ENCODE data around the gene GLB1L2. TPM values are rescaled to one million over a fixed set of nuclear protein-coding genes. Genes with fewer than 3 reads are reported as not detected.

GLB1L2 gene
- total RNA-seq, 2 donors from 2014 or later, result 9.9 to 12.5 TPM

- H3K9me3 Mint-ChIP-seq, result peaks cover 1% of the 10 kb centered on the region
- no peaks in the 10 kb centered on the region for H3K36me3 ChIP-seq (ENCODE audit: control insufficient read depth, insufficient read depth, low read length)
- H3K9ac ChIP-seq (ENCODE audit: extremely low read depth, low read length, poor library complexity, severe bottlenecking), result no peak overlapping the region
- H3K9me3 ChIP-seq (ENCODE audit: control insufficient read depth, low read length), result no peaks in the 10 kb centered on the region
- H3K27me3 ChIP-seq (ENCODE audit: control insufficient read depth, insufficient read depth, low read length, poor library complexity, severe bottlenecking), result no peaks in the 10 kb centered on the region
- TF ChIP-seq CTCF (conservative IDR thresholded peaks at IDR 0.05), result no peak
- H3K4me1 ChIP-seq (ENCODE audit: control insufficient read depth, insufficient read depth, low read length), result no peaks in the 10 kb centered on the region
- H3K4me1 Mint-ChIP-seq, result peaks cover 1% of the 10 kb centered on the region
- WGBS, 2 experiments (ENCODE audit: insufficient coverage in 1 of 2, insufficient read length in 1 of 2), result 94 to 96% methylated on average over 18 to 27 of the region's 27 CpGs
- peaks cover 2% of the 10 kb centered on the region for H3K36me3 Mint-ChIP-seq (ENCODE audit: low read depth)
- H3K4me3 ChIP-seq (ENCODE audit: low read length), result no peak overlapping the region
- H3K27ac ChIP-seq (ENCODE audit: low read depth, low read length), result no peak overlapping the region
- H3K4me3 Mint-ChIP-seq, result no peak overlapping the region
- no peak overlapping the region for H3K27ac Mint-ChIP-seq
- peak; percentile 47 for DNase-seq
- peaks cover 6% of the 10 kb centered on the region for H3K27me3 Mint-ChIP-seq (ENCODE audit: insufficient read depth)
These were observed 26.5 kb downstream of the GLB1L2 start for GRCh38 chr11:134358165-134358855.

- H3K36me3 Mint-ChIP-seq (ENCODE audit: low read depth), result no peaks in the 10 kb centered on the region
- no peaks in the 10 kb centered on the region for H3K9me3 Mint-ChIP-seq
- no peaks in the 10 kb centered on the region for H3K9me3 ChIP-seq (ENCODE audit: control insufficient read depth, low read length)
- no peak for TF ChIP-seq CTCF (conservative IDR thresholded peaks at IDR 0.05)
- no peak overlapping the region for H3K27ac Mint-ChIP-seq
- peaks cover 6% of the 10 kb centered on the region for H3K27me3 Mint-ChIP-seq (ENCODE audit: insufficient read depth)
- H3K9ac ChIP-seq (ENCODE audit: extremely low read depth, low read length, poor library complexity, severe bottlenecking), result no peak overlapping the region
- H3K4me1 Mint-ChIP-seq, result peaks cover 1% of the 10 kb centered on the region
- no peaks in the 10 kb centered on the region for H3K4me1 ChIP-seq (ENCODE audit: control insufficient read depth, insufficient read depth, low read length)
- H3K27ac ChIP-seq (ENCODE audit: low read depth, low read length), result no peak overlapping the region
- no peak overlapping the region for H3K4me3 ChIP-seq (ENCODE audit: low read length)
- peak; percentile 32 for DNase-seq
- no peak overlapping the region for H3K4me3 Mint-ChIP-seq
- no peaks in the 10 kb centered on the region for H3K36me3 ChIP-seq (ENCODE audit: control insufficient read depth, insufficient read depth, low read length)
- 88 to 91% methylated on average over 6 to 18 of the region's 18 CpGs for WGBS, 2 experiments (ENCODE audit: insufficient coverage in 1 of 2, insufficient read length in 1 of 2)
- no peaks in the 10 kb centered on the region for H3K27me3 ChIP-seq (ENCODE audit: control insufficient read depth, insufficient read depth, low read length, poor library complexity, severe bottlenecking)
These were observed 27.2 kb downstream of the GLB1L2 start for GRCh38 chr11:134358856-134359490.

GRCh38 chr11:134359646-134360045 is 27.9 kb downstream of the GLB1L2 start:
- no peak overlapping the region for H3K4me3 Mint-ChIP-seq
- no peak overlapping the region for H3K27ac Mint-ChIP-seq
- TF ChIP-seq CTCF (conservative IDR thresholded peaks at IDR 0.05), result no peak
- WGBS, 2 experiments (ENCODE audit: insufficient coverage in 1 of 2, insufficient read length in 1 of 2), result 92 to 95% methylated on average over 10 of the region's 10 CpGs
- peaks cover 6% of the 10 kb centered on the region for H3K27me3 Mint-ChIP-seq (ENCODE audit: insufficient read depth)
- H3K4me1 Mint-ChIP-seq, result peaks cover 1% of the 10 kb centered on the region
- Histone ChIP-seq H3K36me3 (ENCODE audit: control insufficient read depth, insufficient read depth, low read length) (no peaks in the 10 kb centered on the region), H3K9ac (ENCODE audit: extremely low read depth, low read length, poor library complexity, severe bottlenecking) (no peak overlapping the region), H3K4me1 (ENCODE audit: control insufficient read depth, insufficient read depth, low read length) (no peaks in the 10 kb centered on the region), H3K4me3 (ENCODE audit: low read length) (no peak overlapping the region), H3K27ac (ENCODE audit: low read depth, low read length) (no peak overlapping the region), H3K9me3 (ENCODE audit: control insufficient read depth, low read length) (no peaks in the 10 kb centered on the region), H3K27me3 (ENCODE audit: control insufficient read depth, insufficient read depth, low read length, poor library complexity, severe bottlenecking) (no peaks in the 10 kb centered on the region)
- no peak for DNase-seq
- H3K9me3 Mint-ChIP-seq, result no peaks in the 10 kb centered on the region
- no peaks in the 10 kb centered on the region for H3K36me3 Mint-ChIP-seq (ENCODE audit: low read depth)
